Adrenal gland (tissue), 12 donors: ENCODE results near the gene UST. TPM values are rescaled to one million over a fixed set of nuclear protein-coding genes. Genes with fewer than 3 reads are reported as not detected.
A peak's percentile ranks its signal among the peaks of the same experiment; 100 is the strongest.

Source experiments
- DNase-seq, 7 donors: peaks; one replicate each; pipeline ENCODE4 v3.0.0-alpha.2; 2019 to 2020
- H3K27ac ChIP-seq, 5 donors: fragments of 200-600 bp; sonication (generic) in 4 of 5; 1 replicate in 3 of 5; 2 replicates in 2 of 5; pipeline versions ENCODE4 v1.5.1 to v1.8.0; 2016 to 2020; ENCODE audit warnings: mild to moderate bottlenecking in 1 of 5
- H3K27me3 ChIP-seq: fragments of 200-600 bp; 2 replicates; pipeline ENCODE4 v1.8.0; 2021
- H3K36me3 ChIP-seq, 2 donors: fragments of 200-600 bp; replicated peaks in 1 of 2; 1 replicate in 1 of 2; 2 replicates in 1 of 2; pipeline versions ENCODE4 v1.5.1 to v1.8.0; 2018 to 2022
- H3K4me1 ChIP-seq, 2 donors: fragments of 200-600 bp; replicated peaks in 1 of 2; 1 replicate in 1 of 2; 2 replicates in 1 of 2; pipeline versions ENCODE4 v1.5.1 to v1.8.0; 2018 to 2021
- H3K4me3 ChIP-seq, 4 donors: fragments of 200-600 bp; sonication (generic) in 3 of 4; one replicate each; pipeline ENCODE4 v1.5.1; 2016 to 2018
- H3K9me3 ChIP-seq, 3 donors: fragments of 200-600 bp; sonication (generic) in 1 of 3; replicated peaks in 1 of 3; 1 replicate in 2 of 3; 2 replicates in 1 of 3; pipeline versions ENCODE4 v1.5.1 to v1.8.0; 2016 to 2021
- CTCF ChIP-seq, 6 experiments: fragments of 450-650 bp in 4 of 6; fragments of 200-600 bp in 2 of 6; sonication (generic) in 1 of 6; IDR thresholded peaks; 1 replicate in 5 of 6; 2 replicates in 1 of 6; pipeline versions ENCODE4 v1.5.1 to v1.8.0; 2016 to 2021; ENCODE audit warnings: antibody characterized with exemption in 6 of 6, mild to moderate bottlenecking in 2 of 6, moderate library complexity in 1 of 6
- POLR2A ChIP-seq, 2 donors: fragments of 450-650 bp; IDR thresholded peaks; one replicate each; pipeline ENCODE4 v1.6.1; 2017; ENCODE audit warnings: antibody characterized with exemption in 2 of 2, mild to moderate bottlenecking in 2 of 2, moderate library complexity in 1 of 2
- WGBS, 4 donors: extraction: QIAGEN DNeasy Blood & Tissue Kit in 2 of 4; methylation state at CpG; one replicate each; pipeline versions ENCODE4 v1.1.5 to v1.1.7; 2013 to 2017; 5-methylcytosine and 5-hydroxymethylcytosine counted together
- intact Hi-C, 2 donors: fragments of 100-400 bp; cut with DNase I; formaldehyde crosslinking; loops; one replicate each; pipeline versions ENCODE4 v1.14.1 to v1.15.0; 2022 to 2023
- polyA plus RNA-seq, 3 donors: library from polyadenylated mRNA; stranded (reverse); fragments of 200-250 nt in 2 of 3; fragments of 350-450 nt in 1 of 3; fragmentation: Illumina TruSeq in 1 of 3; extraction: RNeasy Lipid Tissue Mini Kit (QIAGEN cat#74804) in 1 of 3; gene quantifications; one replicate each; pipeline ENCODE4 v1.2.3, GENCODE V29; 2013 to 2014
- total RNA-seq, 9 donors: library from RNA; depleted of rRNA in 4 of 9; stranded (reverse); fragments of >200 nt in 4 of 9; fragments of 120-200 nt in 1 of 9; fragmentation: NEBNext Ultra II Directional in 1 of 9; extraction: Animal tissue kit (Norgen Biotek cat#: 25700) in 1 of 9; gene quantifications; one replicate each; pipeline versions ENCODE4 v1.1.0 to v1.2.4, GENCODE V29; 2013 to 2023
- donor health status: healthy with polysubstance abuse.
- donor health status: Bipolar disorder and iron deficiency.
- donor health status: DM: yes; HTN: yes; CAD: no.
- donor health status: DM: no; HTN: no; CAD: no.
- donor health status: DM: no; HTN: no; CAD: no.
- donor health status: DM: yes; HTN: yes; CAD: no.

Gene UST
- total and polyA plus RNA-seq, 12 donors, result 5.9 to 37.4 (median 18.3) TPM

GRCh38 chr6:148890096-148890495 is 143.3 kb downstream of the UST start:
- Histone ChIP-seq H3K36me3 (no peaks in the 10 kb centered on the region), H3K9me3 (no peaks in the 10 kb centered on the region), H3K4me1 (peaks cover 0 to 9% of the 10 kb centered on the region in 2 donors), H3K27me3 (no peaks in the 10 kb centered on the region), H3K27ac (peak overlapping the region in 1 of 5 donors; percentile 27), H3K4me3 (no peak overlapping the region)
- WGBS, 4 donors, result 68 to 81% (median 74%) methylated on average over 3 of the region's 3 CpGs
- intact Hi-C loops, result no loop called here
- no peak for DNase-seq
- TF ChIP-seq POLR2A (IDR thresholded peaks at IDR 0.05) (no peak), CTCF (IDR thresholded peaks at IDR 0.05) (no peak)

- WGBS, 4 donors, result 67 to 82% (median 74%) methylated on average over 13 of the region's 13 CpGs
- Histone ChIP-seq H3K27me3 (no peaks in the 10 kb centered on the region), H3K4me1 (peaks cover 0 to 9% of the 10 kb centered on the region in 2 donors), H3K9me3 (no peaks in the 10 kb centered on the region), H3K27ac (peak overlapping the region in 1 of 5 donors; percentile 27), H3K36me3 (no peaks in the 10 kb centered on the region), H3K4me3 (no peak overlapping the region)
- intact Hi-C loops, result no loop called here
- TF ChIP-seq CTCF (IDR thresholded peaks at IDR 0.05) (no peak), POLR2A (IDR thresholded peaks at IDR 0.05) (no peak)
- DNase-seq, result no peak
Observed at GRCh38 chr6:148890652-148891404, 144.0 kb downstream of the UST start.

- Histone ChIP-seq H3K4me3 (no peak overlapping the region), H3K4me1 (peaks cover 0 to 9% of the 10 kb centered on the region in 2 donors), H3K36me3 (no peaks in the 10 kb centered on the region), H3K27ac (no peak overlapping the region), H3K27me3 (no peaks in the 10 kb centered on the region), H3K9me3 (no peaks in the 10 kb centered on the region)
- no peak for DNase-seq
- TF ChIP-seq CTCF (IDR thresholded peaks at IDR 0.05) (no peak), POLR2A (IDR thresholded peaks at IDR 0.05) (no peak)
- WGBS, 4 donors, result 36 to 58% (median 55%) methylated on average over 1 of the region's 1 CpG
- intact Hi-C loops, result no loop called here
Observed at GRCh38 chr6:148891405-148891783, 144.6 kb downstream of the UST start.

- H3K4me3 ChIP-seq, result no peak overlapping the region
- intact Hi-C loops, result no loop called here
- H3K27me3 ChIP-seq, result no peaks in the 10 kb centered on the region
- TF ChIP-seq CTCF (IDR thresholded peaks at IDR 0.05), result no peak
- TF ChIP-seq POLR2A (IDR thresholded peaks at IDR 0.05), result no peak
- H3K36me3 ChIP-seq, result no peaks in the 10 kb centered on the region
- no peak for DNase-seq
- peaks cover 0 to 9% of the 10 kb centered on the region in 2 donors for H3K4me1 ChIP-seq
- no peak overlapping the region for H3K27ac ChIP-seq
- H3K9me3 ChIP-seq, result no peaks in the 10 kb centered on the region
Observed at GRCh38 chr6:148892247-148892646, 145.4 kb downstream of the UST start.
